ENCODE measurements around the gene PRKCD. TPM values are rescaled to one million over a fixed set of nuclear protein-coding genes. Genes with fewer than 3 reads are reported as not detected.

PRKCD gene
- total RNA-seq, 2 experiments from 2014 or later: 13.3 to 108 TPM

DNA sequence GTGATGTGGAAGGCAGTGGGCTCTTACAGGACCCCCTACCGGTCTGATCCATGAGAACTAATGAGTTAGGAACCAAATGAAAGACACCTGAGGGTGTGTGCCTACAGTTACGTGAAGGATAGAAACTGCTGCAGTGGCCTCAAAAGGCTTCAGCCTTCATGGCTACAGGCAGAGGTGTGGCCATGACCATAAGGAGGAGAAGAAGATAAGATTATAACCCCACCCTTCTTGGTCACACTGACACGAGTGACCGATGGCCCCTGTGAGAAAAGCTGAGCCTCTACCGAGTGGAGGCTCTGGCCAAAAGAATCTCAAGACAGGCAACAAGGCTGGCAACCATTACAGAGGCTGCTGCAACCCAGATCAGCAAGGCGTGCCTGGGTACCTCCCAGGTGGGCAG is 37.1 kb upstream of the PRKCD start:
- ChIA-PET POLR2A (no interaction called here), CTCF (ENCODE audit: unreplicated experiment) (no interaction called here)
- Histone ChIP-seq H3K36me3 (ENCODE audit: insufficient read depth, low read length) (peaks cover 78% of the 10 kb centered on the region), H3K4me3 (ENCODE audit: low read depth, low read length, poor library complexity, severe bottlenecking) (no peak overlapping the region), H3K4me2 (ENCODE audit: low read length) (no peak overlapping the region), H3K4me1 (ENCODE audit: insufficient read depth, low read length, poor library complexity, severe bottlenecking) (peaks cover 7% of the 10 kb centered on the region), H4K20me1 (ENCODE audit: insufficient read depth, low read length) (no peaks in the 10 kb centered on the region), H3K9me2 (ENCODE audit: insufficient read depth, low read length) (no peaks in the 10 kb centered on the region), H3K9me3 (ENCODE audit: low read length) (no peaks in the 10 kb centered on the region), H2AFZ (ENCODE audit: low read length) (no peak overlapping the region), H3K27ac (ENCODE audit: low read depth, low read length, poor library complexity, severe bottlenecking) (no peak overlapping the region), H3K79me2 (ENCODE audit: insufficient read depth, low read depth, low read length) (peaks cover 8% of the 10 kb centered on the region; the same call in 1 of the 2 replicates)
- no peak for DNase-seq (ENCODE audit: low spot score)
- BruUV-seq (replicated peaks): no TSS peak
- TF ChIP-seq, protein P1, sequence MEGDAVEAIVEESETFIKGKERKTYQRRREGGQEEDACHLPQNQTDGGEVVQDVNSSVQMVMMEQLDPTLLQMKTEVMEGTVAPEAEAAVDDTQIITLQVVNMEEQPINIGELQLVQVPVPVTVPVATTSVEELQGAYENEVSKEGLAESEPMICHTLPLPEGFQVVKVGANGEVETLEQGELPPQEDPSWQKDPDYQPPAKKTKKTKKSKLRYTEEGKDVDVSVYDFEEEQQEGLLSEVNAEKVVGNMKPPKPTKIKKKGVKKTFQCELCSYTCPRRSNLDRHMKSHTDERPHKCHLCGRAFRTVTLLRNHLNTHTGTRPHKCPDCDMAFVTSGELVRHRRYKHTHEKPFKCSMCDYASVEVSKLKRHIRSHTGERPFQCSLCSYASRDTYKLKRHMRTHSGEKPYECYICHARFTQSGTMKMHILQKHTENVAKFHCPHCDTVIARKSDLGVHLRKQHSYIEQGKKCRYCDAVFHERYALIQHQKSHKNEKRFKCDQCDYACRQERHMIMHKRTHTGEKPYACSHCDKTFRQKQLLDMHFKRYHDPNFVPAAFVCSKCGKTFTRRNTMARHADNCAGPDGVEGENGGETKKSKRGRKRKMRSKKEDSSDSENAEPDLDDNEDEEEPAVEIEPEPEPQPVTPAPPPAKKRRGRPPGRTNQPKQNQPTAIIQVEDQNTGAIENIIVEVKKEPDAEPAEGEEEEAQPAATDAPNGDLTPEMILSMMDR (conservative IDR thresholded peaks at IDR 0.05; ENCODE audit: low read length): no peak
- TF ChIP-seq EZH2phosphoT487 (IDR thresholded peaks at IDR 0.05; ENCODE audit: borderline replicate concordance, low read depth, low read length): no peak
- intact Hi-C loops (cut with micrococcal nuclease; ENCODE audit: unreplicated experiment): no loop called here

DNA sequence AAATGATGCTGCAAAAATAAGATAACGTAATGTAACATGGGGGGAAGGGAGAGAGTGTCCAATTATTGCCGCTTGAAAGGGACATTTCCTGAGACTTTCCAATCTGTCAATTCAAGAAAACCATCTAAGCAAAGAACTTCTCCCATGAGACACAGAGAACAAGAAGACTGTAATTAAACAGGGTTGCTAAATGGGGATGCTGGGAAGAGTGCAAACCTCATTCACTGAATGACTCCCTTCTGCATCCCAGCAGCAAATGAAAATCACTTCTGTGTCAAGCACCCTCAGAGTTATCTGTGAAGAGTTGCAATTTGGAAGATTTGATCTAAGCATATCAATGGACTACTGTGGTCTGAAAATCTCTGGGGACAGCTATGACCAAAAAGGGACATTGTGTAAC is 34.4 kb upstream of the PRKCD start:
- Histone ChIP-seq H2AFZ (ENCODE audit: low read length) (no peak overlapping the region), H3K9me2 (ENCODE audit: insufficient read depth, low read length) (no peaks in the 10 kb centered on the region), H3K27ac (ENCODE audit: low read depth, low read length, poor library complexity, severe bottlenecking) (no peak overlapping the region), H3K36me3 (ENCODE audit: insufficient read depth, low read length) (peaks cover 52% of the 10 kb centered on the region), H3K79me2 (ENCODE audit: insufficient read depth, low read depth, low read length) (peaks cover 21% of the 10 kb centered on the region), H3K4me1 (ENCODE audit: insufficient read depth, low read length, poor library complexity, severe bottlenecking) (peaks cover 22% of the 10 kb centered on the region), H3K9me3 (ENCODE audit: low read length) (no peaks in the 10 kb centered on the region), H3K4me2 (ENCODE audit: low read length) (no peak overlapping the region), H4K20me1 (ENCODE audit: insufficient read depth, low read length) (no peaks in the 10 kb centered on the region), H3K4me3 (ENCODE audit: low read depth, low read length, poor library complexity, severe bottlenecking) (no peak overlapping the region)
- no peak for TF ChIP-seq EZH2phosphoT487 (IDR thresholded peaks at IDR 0.05; ENCODE audit: borderline replicate concordance, low read depth, low read length)
- TF ChIP-seq, protein P1 (conservative IDR thresholded peaks at IDR 0.05; ENCODE audit: low read length): no peak
- BruUV-seq (replicated peaks): no TSS peak
- ChIA-PET CTCF (ENCODE audit: unreplicated experiment) (no interaction called here), POLR2A (no interaction called here)
- intact Hi-C loops (cut with micrococcal nuclease; ENCODE audit: unreplicated experiment): no loop called here
- DNase-seq (ENCODE audit: low spot score): no peak

DNA sequence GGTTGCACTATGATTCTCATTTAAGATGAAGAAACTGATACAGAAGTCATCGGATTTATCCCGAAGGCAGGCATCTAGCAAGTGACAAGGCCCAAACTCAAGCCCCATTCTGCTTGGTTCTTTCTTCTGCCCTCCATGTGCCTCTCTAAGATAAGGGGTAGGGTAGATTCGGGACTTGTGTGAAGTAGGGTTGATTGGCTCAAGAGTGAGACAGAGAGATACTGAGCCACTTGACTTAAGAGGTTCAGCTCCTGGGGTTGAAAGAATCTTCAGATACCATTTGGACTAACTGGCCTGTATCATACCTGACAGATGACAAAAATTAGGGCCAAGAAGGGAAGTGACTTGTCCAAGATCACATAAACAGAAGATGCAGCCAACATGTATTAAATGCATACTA is 31.7 kb upstream of the PRKCD start:
- no peaks in the 10 kb centered on the region for H3K9me2 ChIP-seq (ENCODE audit: insufficient read depth, low read length)
- H3K4me2 ChIP-seq (ENCODE audit: low read length): peak overlapping the region; percentile 83
- POLR2A ChIA-PET: interaction anchor here (0.5 to 1.5 kb wide), 12 partner anchors 9 to 559 kb away, joined by 3 to 6 read pairs (median 4); partner anchors contain the start of gene NEK4
- no peak overlapping the region for H2AFZ ChIP-seq (ENCODE audit: low read length)
- H3K4me1 ChIP-seq (ENCODE audit: insufficient read depth, low read length, poor library complexity, severe bottlenecking): peaks cover 28% of the 10 kb centered on the region
- intact Hi-C loops (cut with micrococcal nuclease; ENCODE audit: unreplicated experiment): no loop called here
- DNase-seq (ENCODE audit: low spot score): no peak
- H4K20me1 ChIP-seq (ENCODE audit: insufficient read depth, low read length): no peaks in the 10 kb centered on the region
- peak overlapping the region; percentile 96 for H3K4me3 ChIP-seq (ENCODE audit: low read depth, low read length, poor library complexity, severe bottlenecking)
- CTCF ChIA-PET (ENCODE audit: unreplicated experiment): interaction anchor here (0.9 kb wide), 1 partner anchor 42 kb away, joined by 3 read pairs; no protein-coding TSS in a partner anchor
- BruUV-seq (replicated peaks): no TSS peak
- peaks cover 26% of the 10 kb centered on the region for H3K36me3 ChIP-seq (ENCODE audit: insufficient read depth, low read length)
- H3K79me2 ChIP-seq (ENCODE audit: insufficient read depth, low read depth, low read length): peaks cover 21% of the 10 kb centered on the region
- H3K27ac ChIP-seq (ENCODE audit: low read depth, low read length, poor library complexity, severe bottlenecking): peak overlapping the region; percentile 65
- no peak for TF ChIP-seq EZH2phosphoT487 (IDR thresholded peaks at IDR 0.05; ENCODE audit: borderline replicate concordance, low read depth, low read length)
- TF ChIP-seq, protein P1 (conservative IDR thresholded peaks at IDR 0.05; ENCODE audit: low read length): no peak
- H3K9me3 ChIP-seq (ENCODE audit: low read length): no peaks in the 10 kb centered on the region
